GM12872 (cell line): ENCODE data around the gene AGAP3.
A peak's percentile ranks its signal among the peaks of the same experiment; 100 is the strongest.

Experiments used
- TF ChIP-seq, protein P1 (sequence below): IDR thresholded peaks from 3 replicates; pipeline ENCODE4 v1.5.1; 2011; ENCODE audit warnings: low read depth, mild to moderate bottlenecking, low read length, moderate library complexity; ENCODE audit not compliant: insufficient read depth

The AGAP3 gene

DNA sequence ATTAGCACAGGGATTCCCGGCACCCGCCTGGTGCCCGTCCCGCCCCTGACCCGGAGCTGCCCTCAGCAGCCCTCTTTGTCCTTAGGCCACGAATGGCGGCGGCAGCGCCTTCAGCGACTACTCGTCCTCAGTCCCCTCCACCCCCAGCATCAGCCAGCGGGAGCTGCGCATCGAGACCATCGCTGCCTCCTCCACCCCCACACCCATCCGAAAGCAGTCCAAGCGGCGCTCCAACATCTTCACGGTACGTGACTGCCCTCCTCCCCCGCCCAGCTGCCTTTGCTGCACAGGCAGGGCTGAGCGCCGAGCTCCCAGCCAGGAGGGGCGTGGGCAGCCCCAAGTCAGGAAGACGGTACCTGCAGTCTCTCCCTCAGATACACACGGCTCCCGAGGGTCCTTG is 33.6 kb downstream of the AGAP3 start:
- TF ChIP-seq, protein P1, sequence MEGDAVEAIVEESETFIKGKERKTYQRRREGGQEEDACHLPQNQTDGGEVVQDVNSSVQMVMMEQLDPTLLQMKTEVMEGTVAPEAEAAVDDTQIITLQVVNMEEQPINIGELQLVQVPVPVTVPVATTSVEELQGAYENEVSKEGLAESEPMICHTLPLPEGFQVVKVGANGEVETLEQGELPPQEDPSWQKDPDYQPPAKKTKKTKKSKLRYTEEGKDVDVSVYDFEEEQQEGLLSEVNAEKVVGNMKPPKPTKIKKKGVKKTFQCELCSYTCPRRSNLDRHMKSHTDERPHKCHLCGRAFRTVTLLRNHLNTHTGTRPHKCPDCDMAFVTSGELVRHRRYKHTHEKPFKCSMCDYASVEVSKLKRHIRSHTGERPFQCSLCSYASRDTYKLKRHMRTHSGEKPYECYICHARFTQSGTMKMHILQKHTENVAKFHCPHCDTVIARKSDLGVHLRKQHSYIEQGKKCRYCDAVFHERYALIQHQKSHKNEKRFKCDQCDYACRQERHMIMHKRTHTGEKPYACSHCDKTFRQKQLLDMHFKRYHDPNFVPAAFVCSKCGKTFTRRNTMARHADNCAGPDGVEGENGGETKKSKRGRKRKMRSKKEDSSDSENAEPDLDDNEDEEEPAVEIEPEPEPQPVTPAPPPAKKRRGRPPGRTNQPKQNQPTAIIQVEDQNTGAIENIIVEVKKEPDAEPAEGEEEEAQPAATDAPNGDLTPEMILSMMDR: no peak

GRCh38 chr7:151120896-151121295 is 34.6 kb downstream of the AGAP3 start:
- TF ChIP-seq, protein P1: no peak

DNA sequence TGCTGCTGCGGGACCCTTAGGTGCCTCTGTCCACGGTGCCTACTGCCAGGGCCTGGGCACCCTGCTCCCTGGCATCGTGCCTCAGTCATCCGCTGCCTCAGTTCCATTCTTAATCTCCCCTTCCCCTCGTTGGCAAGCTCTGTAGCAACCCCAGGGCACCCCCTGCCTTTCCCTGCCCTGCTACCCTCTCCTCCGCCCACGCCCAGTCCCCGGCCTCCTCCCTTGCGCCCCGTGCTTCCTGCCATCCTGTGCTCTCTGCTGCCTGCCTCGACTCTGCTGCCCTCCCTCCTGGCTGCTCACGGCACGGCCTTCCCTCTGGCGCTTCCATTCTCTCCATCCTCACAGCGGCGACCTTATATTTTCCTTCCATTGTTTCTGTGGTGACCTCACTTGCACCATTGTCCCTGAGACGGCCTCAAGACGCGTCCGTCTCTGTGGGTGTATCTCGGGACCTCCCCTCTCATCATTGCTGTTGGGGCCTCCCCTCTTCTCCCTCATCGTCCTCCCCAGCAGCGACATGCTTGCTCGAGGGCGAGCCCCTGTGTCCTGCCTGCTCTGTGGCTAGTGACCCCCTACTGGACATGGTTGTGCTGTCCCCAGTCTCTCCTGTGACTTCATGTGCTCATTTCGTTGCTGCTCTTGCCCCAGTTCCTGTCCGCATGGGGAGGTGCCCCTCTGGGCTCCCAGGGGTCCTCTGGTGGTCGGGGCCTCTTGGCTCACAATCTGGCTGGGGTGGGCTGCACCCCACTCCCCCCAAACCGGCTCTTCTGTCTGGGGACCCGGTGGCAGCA is 35.3 kb downstream of the AGAP3 start:
- TF ChIP-seq, protein P1: no peak

DNA sequence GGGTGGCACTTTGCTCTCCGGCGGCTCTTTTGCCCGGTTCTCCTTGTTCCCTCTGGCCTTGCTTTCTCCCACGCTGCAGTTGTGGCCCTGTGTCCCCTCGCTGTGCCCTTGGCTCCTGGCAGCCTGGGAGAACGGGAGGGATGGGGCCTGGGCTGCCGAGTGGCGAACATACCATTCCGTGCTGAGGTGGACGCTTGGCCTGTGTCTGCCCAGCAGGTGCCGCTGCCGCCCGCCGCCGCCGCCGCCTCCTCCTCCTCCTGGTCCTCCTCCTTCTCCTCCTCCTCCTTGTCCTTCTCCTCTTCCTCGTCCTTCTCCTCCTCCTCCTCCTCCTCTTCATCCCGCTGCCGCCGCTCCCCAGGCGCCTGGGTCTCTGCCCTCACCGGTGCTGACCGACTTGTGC is 36.0 kb downstream of the AGAP3 start:
- TF ChIP-seq, protein P1: no peak

DNA sequence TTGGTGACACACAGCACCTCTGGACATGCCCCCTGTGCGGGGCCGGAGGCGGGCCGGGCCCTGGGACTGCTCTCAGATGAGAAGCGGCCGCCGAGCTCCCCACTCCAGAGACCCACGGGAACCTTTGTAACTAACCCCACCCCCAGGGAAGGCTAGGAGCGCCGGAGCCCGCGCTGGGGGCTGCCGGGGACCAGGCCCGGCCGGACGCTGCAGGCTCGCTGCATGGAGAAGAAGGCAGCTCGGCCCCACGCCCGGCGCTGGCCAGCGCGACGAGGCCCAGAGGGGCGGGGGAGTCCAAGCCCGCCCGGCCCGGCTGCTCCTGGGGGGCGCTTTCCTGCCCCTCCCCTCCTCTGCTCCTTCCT is 36.5 kb downstream of the AGAP3 start:
- TF ChIP-seq, protein P1: no peak

GRCh38 chr7:151123158-151123821 is 37.0 kb downstream of the AGAP3 start:
- TF ChIP-seq, protein P1: no peak

GRCh38 chr7:151123822-151124464 is 37.7 kb downstream of the AGAP3 start:
- TF ChIP-seq, protein P1: peak; percentile 100
